K562 (cell line): ENCODE data around the gene SDSL. TPM values are rescaled to one million over a fixed set of nuclear protein-coding genes. Genes with fewer than 3 reads are reported as not detected.

Experiments used
- ATAC-seq: fragments of 200-7000 bp; cut with Tn5 transposase; 3 replicates; pipeline ENCODE4 v1.9.1; 2020; ENCODE audit warnings: moderate library complexity
- BruUV-seq: library from RNA; stranded (reverse); fragments of 400-500 nt; replicated peaks from 2 replicates; lab custom pipeline; 2021; lab: Mats Ljungman, UMichigan
- CTCF ChIA-PET: fragments of 300-600 bp; formaldehyde crosslinking; extraction: SDS; loops from one replicate; lab custom pipeline; 2021; ENCODE audit warnings: low intra/inter-chr PET ratio; lab: Yijun Ruan, JAX
- POLR2A ChIA-PET: fragments of 300-600, 350-650 bp; sonication (Branson Sonifier 250); formaldehyde crosslinking; extraction: SDS; loops from one replicate; lab custom pipeline; 2021; ENCODE audit warnings: antibody characterized with exemption, inconsistent platforms; lab: Yijun Ruan, JAX
- DNase-seq, 4 experiments: peaks; one replicate each; pipeline versions ENCODE4 v3.0.0 to v3.0.0-alpha.2; 2011 to 2018; ENCODE audit warnings: low spot score in 3 of 4, mixed read lengths in 3 of 4; ENCODE audit errors: extremely low read depth in 1 of 4
- FAIRE-seq: peaks from 2 replicates; lab custom pipeline; 2011; peaks lifted over from hg19 to GRCh38; lab: Jason Lieb, UNC
- H2AFZ ChIP-seq: 2 replicates; pipeline ENCODE4 v1.6.0; 2011; ENCODE audit warnings: low read depth, low read length, control low read depth, inconsistent platforms
- H3K27ac ChIP-seq: fragments of 200-600 bp; 3 replicates; pipeline ENCODE4 v1.8.0; 2011; ENCODE audit warnings: low read depth, mild to moderate bottlenecking, control low read depth, inconsistent platforms, low read length, moderate library complexity, mixed read lengths; ENCODE audit errors: extremely low read depth
- H3K27me3 ChIP-seq, 2 experiments: fragments of 300-600 bp in 1 of 2; 2 replicates in 1 of 2; 3 replicates in 1 of 2; pipeline versions ENCODE4 v1.6.0 to v1.8.0; 2011; ENCODE audit warnings: inconsistent platforms in 2 of 2, low read length in 2 of 2, mild to moderate bottlenecking in 1 of 2, mixed read lengths in 1 of 2, moderate library complexity in 1 of 2; ENCODE audit not compliant: control insufficient read depth in 2 of 2, insufficient read depth in 2 of 2
- H3K36me3 ChIP-seq: fragments of 300-600 bp; 3 replicates; pipeline ENCODE4 v1.8.0; 2011; ENCODE audit warnings: mild to moderate bottlenecking, low read length, inconsistent platforms; ENCODE audit not compliant: control insufficient read depth, insufficient read depth
- H3K4me1 ChIP-seq, 2 experiments: fragments of 200-600 bp in 1 of 2; replicated peaks in 1 of 2; 2 replicates in 1 of 2; 3 replicates in 1 of 2; pipeline versions ENCODE4 v1.5.1 to v1.8.0; 2011; ENCODE audit warnings: inconsistent platforms in 2 of 2, low read length in 2 of 2, mild to moderate bottlenecking in 1 of 2, mixed read lengths in 1 of 2, moderate library complexity in 1 of 2; ENCODE audit not compliant: control insufficient read depth in 2 of 2, insufficient read depth in 2 of 2
- H3K4me2 ChIP-seq: 2 replicates; pipeline ENCODE4 v1.6.1; 2011; ENCODE audit warnings: low read length, control low read depth, inconsistent platforms, mixed read lengths; ENCODE audit not compliant: insufficient read depth
- H3K4me3 ChIP-seq: fragments of 200-600 bp; sonication (generic), shearing (Covaris generic); 2 replicates; pipeline ENCODE4 v1.5.1; 2016; ENCODE audit warnings: control low read depth, inconsistent platforms
- H3K79me2 ChIP-seq: fragments of 200-600 bp; 3 replicates; pipeline ENCODE4 v1.8.0; 2011; ENCODE audit warnings: low read length, inconsistent platforms; ENCODE audit not compliant: control insufficient read depth, insufficient read depth
- H3K9ac ChIP-seq, 2 experiments: 2 replicates each; pipeline versions ENCODE4 v1.6.0 to v1.6.1; 2011; ENCODE audit warnings: low read depth in 2 of 2, low read length in 2 of 2, control low read depth in 1 of 2, inconsistent platforms in 1 of 2, mild to moderate bottlenecking in 1 of 2, mixed read lengths in 1 of 2; ENCODE audit not compliant: insufficient read depth in 1 of 2
- H3K9me1 ChIP-seq: one replicate; pipeline ENCODE4 v1.6.0; 2011; ENCODE audit warnings: inconsistent platforms, mild to moderate bottlenecking, low read length, moderate library complexity; ENCODE audit not compliant: control insufficient read depth, insufficient read depth
- H3K9me3 ChIP-seq: replicated peaks from 2 replicates; pipeline ENCODE4 v1.5.1; 2011; ENCODE audit warnings: low read depth, low read length, inconsistent platforms; ENCODE audit not compliant: control insufficient read depth, insufficient read depth
- H4K20me1 ChIP-seq: replicated peaks from 2 replicates; pipeline ENCODE4 v1.6.1; 2011; ENCODE audit warnings: low read length, inconsistent platforms, mixed read lengths; ENCODE audit not compliant: control insufficient read depth, insufficient read depth
- CTBP1 ChIP-seq: fragments of 450-650 bp; IDR thresholded peaks from 2 replicates; pipeline ENCODE4 v1.6.1; 2016; ENCODE audit warnings: borderline replicate concordance
- DPF2 ChIP-seq: fragments of 450-650 bp; IDR thresholded peaks from 2 replicates; pipeline ENCODE4 v1.6.1; 2016
- ELK3 ChIP-seq: fragments of 450-650 bp; formaldehyde crosslinking; IDR thresholded peaks from 2 replicates; pipeline ENCODE4 v1.4.0; 2020; ENCODE audit warnings: mild to moderate bottlenecking
- MAFG ChIP-seq: fragments of 450-650 bp; conservative IDR thresholded peaks from 2 replicates; pipeline ENCODE4 v1.6.1; 2016; ENCODE audit warnings: missing genetic modification characterization, missing compliant biosample characterization
- MAZ ChIP-seq, 2 experiments: fragments of 450-650 bp in 1 of 2; sonication (generic) in 1 of 2; formaldehyde crosslinking; IDR thresholded peaks in 1 of 2; conservative IDR thresholded peaks in 1 of 2; 2 replicates each; pipeline versions ENCODE4 v1.4.0 to v1.5.0; 2020; ENCODE audit warnings: mild to moderate bottlenecking in 1 of 2, missing genetic modification reagents in 1 of 2
- PKNOX1 ChIP-seq: fragments of 450-650 bp; IDR thresholded peaks from 2 replicates; pipeline ENCODE4 v1.6.1; 2016
- THAP12 ChIP-seq: fragments of 250-450 bp; sonication (Bioruptor Pico); IDR thresholded peaks from 2 replicates; pipeline ENCODE4 v1.9.0; 2021; ENCODE audit warnings: mild to moderate bottlenecking, inconsistent platforms
- TSHZ1 ChIP-seq: fragments of 250-450 bp; sonication (Bioruptor Pico); IDR thresholded peaks from 2 replicates; pipeline ENCODE4 v1.4.0; 2020; ENCODE audit warnings: mild to moderate bottlenecking, moderate library complexity
- ZC3H11A ChIP-seq: IDR thresholded peaks from 2 replicates; pipeline ENCODE4 v1.6.1; 2012; ENCODE audit warnings: low read depth, low read length, improper control_type of control experiment
- ZNF785 ChIP-seq: fragments of 250-450 bp; sonication (Bioruptor Pico); IDR thresholded peaks from 2 replicates; pipeline ENCODE4 v1.4.0; 2020; ENCODE audit warnings: mild to moderate bottlenecking
- WGBS: fragments of 100-300 bp; shearing (Covaris generic); methylation state at CpG from one replicate; pipeline ENCODE4 v1.1.6; 2016; ENCODE audit warnings: low coverage, mixed read lengths; ENCODE audit not compliant: insufficient coverage; ENCODE audit errors: missing lambda C conversion rate; 5-methylcytosine and 5-hydroxymethylcytosine counted together
- in situ Hi-C: fragments of 300-500 bp; cut with MboI; formaldehyde crosslinking; loops from 4 replicates; pipeline ENCODE4 v1.15.0; 2018; ENCODE audit warnings: inconsistent platforms, mixed read lengths
- intact Hi-C: fragments of 100-400 bp; cut with micrococcal nuclease; formaldehyde crosslinking; loops from 2 replicates; pipeline ENCODE4 v1.14.2; 2022
- polyA plus RNA-seq, 8 experiments: library from polyadenylated mRNA; depleted of rRNA in 4 of 8; stranded (reverse) in 5 of 8; unstranded in 3 of 8; fragments of >200 nt; fragmentation: Nextera tagmentation in 2 of 8; fragmentation: Illumina TruSeq in 1 of 8; extraction: Ambion mirVana in 2 of 8; extraction: Trizol in 1 of 8; gene quantifications; 2 replicates each; pipeline versions ENCODE4 v1.2.1 to v1.2.3, GENCODE V29; 2011 to 2014; ENCODE audit warnings: inconsistent platforms in 1 of 8, missing spikeins in 1 of 8
- total RNA-seq, 7 experiments: library from RNA; depleted of rRNA in 6 of 7; stranded (reverse); fragments of >200 nt in 6 of 7; fragmentation: Illumina TruSeq in 2 of 7; extraction: Trizol in 2 of 7; gene quantifications; 2 replicates each; pipeline versions ENCODE4 v1.2.1 to v1.2.3, GENCODE V29; 2011 to 2021; ENCODE audit warnings: low replicate concordance in 1 of 7

Gene SDSL
- total and polyA plus RNA-seq, 9 of the 15 experiments (the other 6 are each of a cell fraction or from before 2014, with no cell fraction given), result 0.31 to 11.0 (median 7.4) TPM

GRCh38 chr12:113407931-113408600, 14.1 kb upstream of the SDSL start:
- Histone ChIP-seq H3K9ac (peak overlapping the region in 1 of 2 experiments; percentile 39; a peak in 2 of 4 replicates), H3K9me3 (no peaks in the 10 kb centered on the region), H3K9me1 (no peaks in the 10 kb centered on the region), H3K4me1 (peaks cover 14 to 15% of the 10 kb centered on the region in 2 experiments; a peak in 4 of 5 replicates), H3K79me2 (no peaks in the 10 kb centered on the region), H2AFZ (peak overlapping the region; percentile 94), H3K4me2 (peak overlapping the region; percentile 14; the same call in 1 of the 2 replicates), H3K27me3 (no peaks in the 10 kb centered on the region), H3K27ac (peak overlapping the region; percentile 71), H4K20me1 (no peaks in the 10 kb centered on the region), H3K36me3 (no peaks in the 10 kb centered on the region), H3K4me3 (no peak overlapping the region)
- in situ Hi-C loops (loop anchor here (25.0 kb wide), 1 partner anchor 221 kb away; the partner anchor contains the start of genes DDX54 and RITA1), intact Hi-C loops (no loop called here)
- no TSS peak for BruUV-seq
- POLR2A ChIA-PET, result interaction anchor here (0.6 to 1.3 kb wide), 5 partner anchors 8 to 986 kb away, joined by 3 to 4 read pairs (median 3); partner anchors contain the start of gene SDSL
- FAIRE-seq (peak; percentile 55), ATAC-seq (peak; percentile 57), DNase-seq (peak in 1 of 4 experiments; percentile 64)
- 25% methylated on average over 6 of the region's 6 CpGs for WGBS
- CTCF ChIA-PET, result no interaction called here
- TF ChIP-seq TSHZ1 (CRISPR knock-in tag) (no peak), MAFG (tag) (peak; percentile 85), THAP12 (CRISPR knock-in tag) (no peak), PKNOX1 (no peak), DPF2 (peak; percentile 32), CTBP1 (no peak), ZC3H11A (no peak), MAZ (CRISPR knock-in tag; conservative IDR thresholded peaks at IDR 0.05 in 1 of 2, IDR thresholded peaks at IDR 0.05 in 1 of 2) (no peak), ELK3 (no peak), ZNF785 (CRISPR knock-in tag) (no peak)
